Measurements from ENCODE around the gene BMAL2. TPM values are rescaled to one million over a fixed set of nuclear protein-coding genes. Genes with fewer than 3 reads are reported as not detected.

Gene BMAL2
- total RNA-seq, 4 donors from 2014 or later, result 19.3 to 80.7 (median 39.1) TPM

DNA sequence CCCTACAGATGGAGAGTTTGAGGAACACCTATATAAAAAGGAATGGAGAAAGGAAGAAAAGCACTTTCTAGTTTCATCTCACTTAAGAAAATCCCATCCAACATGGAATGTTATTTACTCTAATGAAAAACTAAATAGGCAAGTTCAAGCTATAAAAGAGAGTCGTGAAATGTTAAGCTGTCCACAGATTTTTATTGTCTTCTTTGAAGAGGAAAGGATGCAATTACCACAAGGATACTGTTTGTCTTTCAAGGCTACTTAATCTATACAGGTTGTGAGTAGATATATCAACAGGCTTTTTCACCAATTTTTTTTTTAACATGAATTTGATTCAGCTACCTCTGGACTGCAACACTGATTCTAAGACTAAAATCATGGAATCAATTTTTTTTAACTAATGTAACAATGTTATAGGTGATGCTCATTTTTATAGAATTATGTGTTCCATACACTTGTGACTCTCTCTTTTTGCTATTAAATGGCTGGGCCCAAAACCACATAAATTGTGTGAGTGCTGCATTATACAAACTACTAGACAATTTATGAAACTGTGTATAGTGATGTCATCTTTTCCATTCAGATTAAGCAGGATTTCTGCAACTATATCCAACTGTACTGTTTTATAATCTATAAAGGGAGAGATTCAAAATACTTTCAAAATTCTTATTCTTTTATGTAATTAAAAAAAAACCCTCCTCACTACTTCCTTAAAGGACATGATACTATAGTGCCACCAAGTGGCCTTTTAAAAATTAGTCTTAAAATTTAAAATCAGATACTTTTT is 26.8 kb upstream of the BMAL2 start:
- WGBS, 2 donors, result 83 to 88% methylated on average over 1 of the region's 1 CpG
- TF ChIP-seq, protein P1, sequence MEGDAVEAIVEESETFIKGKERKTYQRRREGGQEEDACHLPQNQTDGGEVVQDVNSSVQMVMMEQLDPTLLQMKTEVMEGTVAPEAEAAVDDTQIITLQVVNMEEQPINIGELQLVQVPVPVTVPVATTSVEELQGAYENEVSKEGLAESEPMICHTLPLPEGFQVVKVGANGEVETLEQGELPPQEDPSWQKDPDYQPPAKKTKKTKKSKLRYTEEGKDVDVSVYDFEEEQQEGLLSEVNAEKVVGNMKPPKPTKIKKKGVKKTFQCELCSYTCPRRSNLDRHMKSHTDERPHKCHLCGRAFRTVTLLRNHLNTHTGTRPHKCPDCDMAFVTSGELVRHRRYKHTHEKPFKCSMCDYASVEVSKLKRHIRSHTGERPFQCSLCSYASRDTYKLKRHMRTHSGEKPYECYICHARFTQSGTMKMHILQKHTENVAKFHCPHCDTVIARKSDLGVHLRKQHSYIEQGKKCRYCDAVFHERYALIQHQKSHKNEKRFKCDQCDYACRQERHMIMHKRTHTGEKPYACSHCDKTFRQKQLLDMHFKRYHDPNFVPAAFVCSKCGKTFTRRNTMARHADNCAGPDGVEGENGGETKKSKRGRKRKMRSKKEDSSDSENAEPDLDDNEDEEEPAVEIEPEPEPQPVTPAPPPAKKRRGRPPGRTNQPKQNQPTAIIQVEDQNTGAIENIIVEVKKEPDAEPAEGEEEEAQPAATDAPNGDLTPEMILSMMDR (IDR thresholded peaks at IDR 0.05), result peak in 4 of 6 experiments; percentile 14 to 60 (median 46)
- no peak for TF ChIP-seq POLR2A (IDR thresholded peaks at IDR 0.05)
- no peak for DNase-seq

DNA sequence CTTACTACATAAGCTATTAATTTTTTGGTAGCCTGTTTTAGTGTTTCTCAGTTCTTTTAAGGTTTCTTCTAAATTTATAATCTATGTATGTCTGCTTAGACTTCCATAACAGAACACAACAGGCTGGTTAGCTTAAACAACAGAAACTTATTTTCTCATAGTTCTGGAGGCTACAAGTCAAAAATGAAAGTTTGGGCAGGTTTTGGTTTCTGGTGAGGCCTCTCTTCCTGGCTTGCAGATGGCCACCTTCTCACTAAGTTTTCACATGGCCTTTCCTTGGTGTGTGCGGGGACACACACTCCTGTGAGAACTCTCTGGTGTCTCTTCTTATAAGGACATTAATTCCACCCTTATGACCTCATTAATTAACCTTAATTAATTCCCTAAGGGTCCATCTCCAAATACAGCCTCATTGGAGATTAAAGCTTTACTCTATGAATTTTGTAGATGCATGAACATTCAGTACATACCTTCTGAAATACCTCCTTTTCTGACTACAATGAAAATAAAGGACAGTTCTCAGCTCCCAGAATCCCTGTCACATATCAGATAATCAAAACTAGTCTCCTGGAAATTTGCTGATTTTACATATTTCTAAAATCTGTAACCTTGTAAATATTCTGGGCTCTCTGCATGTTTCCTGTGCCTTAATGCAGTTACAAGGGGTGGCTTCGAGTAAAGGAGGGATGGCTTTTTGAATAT is 23.2 kb upstream of the BMAL2 start:
- H3K27me3 ChIP-seq, result no peaks in the 10 kb centered on the region
- no peak overlapping the region for H3K4me3 ChIP-seq
- TF ChIP-seq, protein P1 (IDR thresholded peaks at IDR 0.05), result no peak
- no peak for TF ChIP-seq POLR2A (IDR thresholded peaks at IDR 0.05)
- H3K27ac ChIP-seq, result no peak overlapping the region
- 89 to 91% methylated on average over 2 of the region's 2 CpGs for WGBS, 2 donors
- intact Hi-C loops (cut with DNase I), result loop anchor here (10.0 kb wide), 1 partner anchor 285 kb away; the partner anchor contains the start of gene MED21
- H3K9me3 ChIP-seq, result no peaks in the 10 kb centered on the region
- peaks cover 0 to 70% (median 3%) of the 10 kb centered on the region in 3 donors for H3K36me3 ChIP-seq
- no peak for DNase-seq
- peaks cover 0 to 7% (median 0%) of the 10 kb centered on the region in 3 donors for H3K4me1 ChIP-seq

More for the DNA sequence above, 26.8 kb upstream of the BMAL2 start:
- Histone ChIP-seq H3K36me3 (peaks cover 0 to 61% (median 3%) of the 10 kb centered on the region in 3 donors), H3K9me3 (no peaks in the 10 kb centered on the region), H3K27me3 (no peaks in the 10 kb centered on the region), H3K4me1 (peaks cover 0 to 7% (median 0%) of the 10 kb centered on the region in 3 donors), H3K4me3 (no peak overlapping the region), H3K27ac (peak overlapping the region in 1 of 4 donors; percentile 45)
- intact Hi-C loops (cut with DNase I), result loop anchor here (10.0 kb wide), 1 partner anchor 281 kb away; the partner anchor contains the start of gene MED21

DNA sequence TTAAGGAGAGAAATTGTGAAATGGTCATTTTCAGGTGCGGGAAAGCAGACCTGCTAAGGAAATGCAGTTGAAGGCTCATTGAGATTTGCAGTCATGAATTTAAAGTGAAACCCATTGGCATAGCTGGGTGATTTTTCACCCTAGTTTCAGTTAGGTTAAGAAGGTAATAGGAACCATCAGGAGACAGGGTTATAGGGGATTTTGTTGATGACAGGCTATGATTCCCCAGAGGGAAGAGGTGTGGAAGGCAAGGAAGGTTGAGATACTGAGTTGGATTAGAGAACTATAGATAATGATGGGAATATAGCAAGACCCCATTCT is 22.7 kb upstream of the BMAL2 start:
- H3K27ac ChIP-seq, result no peak overlapping the region
- peaks cover 0 to 7% (median 0%) of the 10 kb centered on the region in 3 donors for H3K4me1 ChIP-seq
- no peaks in the 10 kb centered on the region for H3K9me3 ChIP-seq
- 91 to 95% methylated on average over 1 of the region's 1 CpG for WGBS, 2 donors
- H3K36me3 ChIP-seq, result peaks cover 0 to 71% (median 3%) of the 10 kb centered on the region in 3 donors
- intact Hi-C loops (cut with DNase I), result loop anchor here (10.0 kb wide), 1 partner anchor 285 kb away; the partner anchor contains the start of gene MED21
- TF ChIP-seq, protein P1 (IDR thresholded peaks at IDR 0.05), result no peak
- TF ChIP-seq POLR2A (IDR thresholded peaks at IDR 0.05), result no peak
- no peak overlapping the region for H3K4me3 ChIP-seq
- DNase-seq, result no peak
- no peaks in the 10 kb centered on the region for H3K27me3 ChIP-seq

DNA sequence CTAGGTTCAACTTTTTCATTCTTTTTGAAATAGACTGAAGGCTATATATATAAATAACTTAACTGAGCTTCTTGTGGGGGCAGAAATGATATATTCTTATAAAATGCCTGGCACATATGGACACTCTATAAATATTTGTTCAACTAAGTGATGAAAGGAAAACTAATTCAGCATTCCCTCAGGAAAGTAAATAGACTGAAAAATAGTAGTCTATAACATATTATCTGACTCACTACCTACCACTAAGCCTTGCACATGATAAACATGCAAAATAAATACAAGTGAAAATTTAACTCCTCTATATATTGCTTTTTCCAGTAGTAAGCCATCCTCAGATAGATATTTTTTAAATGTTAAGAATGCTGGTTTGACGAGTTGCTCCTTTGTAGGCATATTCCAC is 15.7 kb upstream of the BMAL2 start:
- H3K4me1 ChIP-seq, result no peaks in the 10 kb centered on the region
- DNase-seq, result no peak
- no peak overlapping the region for H3K4me3 ChIP-seq
- H3K36me3 ChIP-seq, result peaks cover 0 to 100% (median 0%) of the 10 kb centered on the region in 3 donors
- intact Hi-C loops (cut with DNase I), result no loop called here
- H3K9me3 ChIP-seq, result no peaks in the 10 kb centered on the region
- TF ChIP-seq, protein P1 (IDR thresholded peaks at IDR 0.05), result no peak
- TF ChIP-seq POLR2A (IDR thresholded peaks at IDR 0.05), result no peak
- no peak overlapping the region for H3K27ac ChIP-seq
- no peaks in the 10 kb centered on the region for H3K27me3 ChIP-seq
- WGBS, 2 donors, result 86 to 91% methylated on average over 1 of the region's 1 CpG

DNA sequence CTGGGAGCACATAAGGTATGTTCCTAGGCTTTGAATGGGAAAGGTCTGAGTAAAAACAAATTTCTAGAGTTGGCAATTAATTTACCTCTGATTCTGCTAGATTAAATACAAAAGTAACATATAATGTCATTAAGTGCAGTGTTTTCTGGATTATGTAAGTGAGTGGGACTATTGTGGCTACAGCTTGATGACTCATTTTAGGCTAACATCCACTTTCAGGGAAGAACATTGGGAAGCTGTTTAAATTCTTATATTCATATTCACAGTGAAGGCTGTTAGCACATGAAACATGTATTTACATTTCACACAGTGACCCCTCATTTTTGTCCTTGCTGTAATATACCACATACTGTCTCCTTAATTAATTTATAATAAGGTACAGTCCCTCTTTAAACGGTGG is 13.2 kb upstream of the BMAL2 start:
- Histone ChIP-seq H3K36me3 (peaks cover 0 to 97% (median 0%) of the 10 kb centered on the region in 3 donors), H3K27me3 (no peaks in the 10 kb centered on the region), H3K27ac (no peak overlapping the region), H3K4me3 (no peak overlapping the region), H3K9me3 (no peaks in the 10 kb centered on the region), H3K4me1 (no peaks in the 10 kb centered on the region)
- no peak for DNase-seq
- no peak for TF ChIP-seq POLR2A (IDR thresholded peaks at IDR 0.05)
- TF ChIP-seq, protein P1 (IDR thresholded peaks at IDR 0.05), result no peak
- 8 to 17% methylated on average over 1 of the region's 1 CpG for WGBS, 2 donors
- intact Hi-C loops (cut with DNase I), result no loop called here

Measured in esophagus squamous epithelium (tissue), 5 donors.